Lung (tissue), 13 donors: Measurements from ENCODE around the gene BTBD1. TPM values are rescaled to one million over a fixed set of nuclear protein-coding genes. Genes with fewer than 3 reads are reported as not detected.

ENCODE experiments used
- ATAC-seq: fragments of 200-7000 bp; cut with Tn5 transposase; one replicate; pipeline ENCODE4 v1.9.1; 2020; ENCODE audit warnings: moderate number of reproducible peaks; ENCODE audit not compliant: insufficient read depth, low FRiP score
- DNase-seq, 3 donors: peaks; one replicate each; pipeline ENCODE4 v3.0.0-alpha.2; 2013 to 2017
- H3K27ac ChIP-seq, 2 donors: one replicate each; pipeline ENCODE4 v1.5.1; 2013; ENCODE audit warnings: mild to moderate bottlenecking in 2 of 2, moderate library complexity in 2 of 2, control low read depth in 1 of 2, inconsistent platforms in 1 of 2, low read depth in 1 of 2, low read length in 1 of 2
- H3K27me3 ChIP-seq, 3 donors: one replicate each; pipeline ENCODE4 v1.5.1; 2013; ENCODE audit warnings: low read length in 2 of 3; ENCODE audit not compliant: control insufficient read depth in 3 of 3, insufficient read depth in 3 of 3
- H3K36me3 ChIP-seq, 4 donors: one replicate each; pipeline ENCODE4 v1.5.1; 2013; ENCODE audit warnings: low read length in 4 of 4, mild to moderate bottlenecking in 1 of 4, moderate library complexity in 1 of 4; ENCODE audit not compliant: control insufficient read depth in 4 of 4, insufficient read depth in 4 of 4
- H3K4me1 ChIP-seq, 5 donors: one replicate each; pipeline ENCODE4 v1.5.1; 2013; ENCODE audit warnings: low read length in 5 of 5, mild to moderate bottlenecking in 2 of 5, moderate library complexity in 1 of 5; ENCODE audit not compliant: control insufficient read depth in 5 of 5, insufficient read depth in 5 of 5
- H3K4me3 ChIP-seq: one replicate; pipeline ENCODE4 v1.5.1; 2013; ENCODE audit warnings: mild to moderate bottlenecking, control low read depth, moderate library complexity
- H3K9ac ChIP-seq, 2 donors: one replicate each; pipeline ENCODE4 v1.5.1; 2013; ENCODE audit warnings: low read length in 2 of 2, control low read depth in 1 of 2; ENCODE audit not compliant: insufficient read depth in 1 of 2
- H3K9me3 ChIP-seq, 4 donors: one replicate each; pipeline ENCODE4 v1.5.1; 2013; ENCODE audit warnings: low read length in 3 of 4, mild to moderate bottlenecking in 1 of 4, moderate library complexity in 1 of 4; ENCODE audit not compliant: control insufficient read depth in 4 of 4, insufficient read depth in 3 of 4
- CTCF ChIP-seq: IDR thresholded peaks from 2 replicates; pipeline ENCODE4 v1.5.1; 2012; ENCODE audit warnings: mild to moderate bottlenecking; ENCODE audit errors: control extremely low read depth, extremely low read depth
- WGBS, 2 donors: extraction: QIAGEN DNeasy Blood & Tissue Kit; methylation state at CpG; one replicate each; pipeline ENCODE4 v1.1.7; 2013; 5-methylcytosine and 5-hydroxymethylcytosine counted together
- polyA plus RNA-seq, 2 donors: library from polyadenylated mRNA; stranded (reverse); fragments of 200-250 nt; gene quantifications; one replicate each; pipeline ENCODE4 v1.2.1, GENCODE V29; 2013
- small RNA-seq: library from RNA; depleted of rRNA; stranded (forward); fragments of <200 nt; gene quantifications from one replicate; pipeline ENCODE3, GENCODE V24; 2014; ENCODE audit warnings: low replicate concordance
- total RNA-seq, 2 donors: library from RNA; depleted of rRNA in 1 of 2; stranded (reverse); fragments of >200 nt in 1 of 2; gene quantifications; one replicate each; pipeline ENCODE4 v1.2.1, GENCODE V29; 2014 to 2021
- donor health status: control.
- donor health status: control.
- donor health status: Bipolar disorder and iron deficiency.
- donor health status: healthy.
- donor health status: DM: yes; HTN: yes; CAD: no.

BTBD1 gene
- total and polyA plus RNA-seq, 4 donors = 10.7 to 71.0 (median 37.0) TPM

- no peaks in the 10 kb centered on the region for H3K9me3 ChIP-seq
Observed at GRCh38 chr15:82969353-82969752, 97.7 kb downstream of the BTBD1 start.

GRCh38 chr15:82968066-82968465, 99.0 kb downstream of the BTBD1 start:
- H3K9me3 ChIP-seq = no peaks in the 10 kb centered on the region
- 32 to 71% methylated on average over 4 of the region's 4 CpGs for WGBS, 2 donors
- peaks cover 0 to 27% (median 0%) of the 10 kb centered on the region in 5 donors for H3K4me1 ChIP-seq
- TF ChIP-seq CTCF = no peak
- ATAC-seq (no peak), DNase-seq (no peak)
- no peak overlapping the region for H3K27ac ChIP-seq
- H3K36me3 ChIP-seq = no peaks in the 10 kb centered on the region
- no peaks in the 10 kb centered on the region for H3K27me3 ChIP-seq
- H3K9ac ChIP-seq = no peak overlapping the region
- no peak overlapping the region for H3K4me3 ChIP-seq

More at GRCh38 chr15:82969353-82969752, 97.7 kb downstream of the BTBD1 start:
- Histone ChIP-seq H3K9ac (no peak overlapping the region), H3K4me3 (no peak overlapping the region), H3K27ac (no peak overlapping the region), H3K36me3 (no peaks in the 10 kb centered on the region), H3K27me3 (no peaks in the 10 kb centered on the region), H3K4me1 (peaks cover 0 to 24% (median 0%) of the 10 kb centered on the region in 5 donors)
- DNase-seq (no peak), ATAC-seq (no peak)
- WGBS, 2 donors = 78 to 81% methylated on average over 7 of the region's 7 CpGs
- TF ChIP-seq CTCF = no peak

- 54 to 63% methylated on average over 4 of the region's 4 CpGs for WGBS, 2 donors
- no peaks in the 10 kb centered on the region for H3K9me3 ChIP-seq
- no peaks in the 10 kb centered on the region for H3K36me3 ChIP-seq
- no peaks in the 10 kb centered on the region for H3K27me3 ChIP-seq
- ATAC-seq (no peak), DNase-seq (no peak)
- no peak overlapping the region for H3K9ac ChIP-seq
- no peak overlapping the region for H3K4me3 ChIP-seq
- no peak for TF ChIP-seq CTCF
- H3K27ac ChIP-seq = no peak overlapping the region
- H3K4me1 ChIP-seq = peaks cover 0 to 22% (median 0%) of the 10 kb centered on the region in 5 donors
Observed at GRCh38 chr15:82966671-82967071, 100.4 kb downstream of the BTBD1 start.

Small RNA genes within 50 kb of the gene (small RNA-seq; reads per million reads assigned to genes)
- not detected for gene MIR4515

Other genes with a start within 250 kb of the BTBD1 start
- 10 to 100 TPM; 15.3 to 18.1 TPM for gene HOMER2, start 114.5 kb downstream of the BTBD1 start, total RNA-seq
- gene HOMER2, start 114.5 kb downstream of the BTBD1 start, polyA plus RNA-seq = 1 to 10 TPM; 7.5 to 7.9 TPM
- gene RAMAC, start 81.0 kb downstream of the BTBD1 start, total RNA-seq = 10 to 100 TPM; 15.6 to 28.6 TPM
- 10 to 100 TPM; 18.1 to 23.4 TPM for gene RAMAC, start 81.0 kb downstream of the BTBD1 start, polyA plus RNA-seq
- 10 to 100 TPM; 20.5 to 23.0 TPM for gene C15orf40, start 55.6 kb downstream of the BTBD1 start, total RNA-seq
- 10 to 100 TPM; 16.7 to 26.1 TPM for gene C15orf40, start 55.6 kb downstream of the BTBD1 start, polyA plus RNA-seq
- 10 to 100 TPM in 1 of 2 donors, 1 to 10 TPM in 1; 4.3 to 15.8 TPM for gene TM6SF1, start 40.4 kb upstream of the BTBD1 start, total RNA-seq
- gene TM6SF1, start 40.4 kb upstream of the BTBD1 start, polyA plus RNA-seq = 10 to 100 TPM; 11.8 to 15.6 TPM
- gene HDGFL3, start 140.6 kb upstream of the BTBD1 start, total RNA-seq = 10 to 100 TPM; 27.2 to 41.0 TPM
- gene HDGFL3, start 140.6 kb upstream of the BTBD1 start, polyA plus RNA-seq = 10 to 100 TPM in 1 of 2 donors, 1 to 10 TPM in 1; 7.3 to 12.3 TPM
- gene BNC1, start 217.4 kb upstream of the BTBD1 start, total RNA-seq = under 1 TPM; 0.25 to 0.40 TPM
- gene BNC1, start 217.4 kb upstream of the BTBD1 start, polyA plus RNA-seq = under 1 TPM; 0.23 to 0.93 TPM